Endothelial cell of umbilical vein (primary cell): Measurements from ENCODE around the gene CCDC85B. TPM values are rescaled to one million over a fixed set of nuclear protein-coding genes. Genes with fewer than 3 reads are reported as not detected.

Experiments used
- BruUV-seq: library from RNA; stranded (reverse); fragments of 400-500 nt; replicated peaks from 2 replicates; lab custom pipeline; 2021; lab: Mats Ljungman, UMichigan
- CTCF ChIA-PET: fragments of 300-600, 350-600 bp; sonication (Branson Sonifier 250); formaldehyde crosslinking; loops from one replicate; lab custom pipeline; 2021; ENCODE audit warnings: antibody characterized with exemption, inconsistent platforms; lab: Charles Lee
- POLR2A ChIA-PET: fragments of 300-600, 350-600 bp; sonication (Branson Sonifier 250); formaldehyde crosslinking; loops from one replicate; lab custom pipeline; 2021; ENCODE audit warnings: antibody characterized with exemption, inconsistent platforms; lab: Charles Lee
- DNase-seq: peaks from one replicate; pipeline ENCODE4 v3.0.0-alpha.2; 2011; ENCODE audit warnings: low read depth, low spot score
- FAIRE-seq: peaks from 2 replicates; lab custom pipeline; 2011; peaks lifted over from hg19 to GRCh38; lab: Jason Lieb, UNC
- H2AFZ ChIP-seq: 2 replicates; pipeline ENCODE4 v1.6.0; 2012; ENCODE audit warnings: low read depth, low read length, control low read depth, inconsistent platforms
- H3K27ac ChIP-seq: 2 replicates; pipeline ENCODE4 v1.5.1; 2011; ENCODE audit warnings: low read depth, mild to moderate bottlenecking, control low read depth, low read length, moderate library complexity; ENCODE audit not compliant: insufficient read depth
- H3K27me3 ChIP-seq, 2 experiments: 2 replicates each; pipeline versions ENCODE4 v1.6.0 to v1.6.1; 2011; ENCODE audit warnings: low read length in 2 of 2, mixed read lengths in 1 of 2; ENCODE audit not compliant: control insufficient read depth in 2 of 2, insufficient read depth in 2 of 2
- H3K36me3 ChIP-seq, 2 experiments: 2 replicates in 1 of 2; 3 replicates in 1 of 2; pipeline ENCODE4 v1.5.1; 2011; ENCODE audit warnings: low read length in 2 of 2, mild to moderate bottlenecking in 1 of 2, moderate library complexity in 1 of 2; ENCODE audit not compliant: control insufficient read depth in 2 of 2, insufficient read depth in 2 of 2; ENCODE audit errors: extremely low read depth in 1 of 2
- H3K4me1 ChIP-seq: 3 replicates; pipeline ENCODE4 v1.5.1; 2011; ENCODE audit warnings: mild to moderate bottlenecking, low read length; ENCODE audit not compliant: control insufficient read depth, insufficient read depth; ENCODE audit errors: extremely low read depth
- H3K4me2 ChIP-seq: 2 replicates; pipeline ENCODE4 v1.6.1; 2011; ENCODE audit warnings: low read length, control low read depth, mixed read lengths; ENCODE audit not compliant: insufficient read depth
- H3K4me3 ChIP-seq, 3 experiments: fragments of 200-600 bp in 1 of 3; sonication (generic), shearing (Covaris generic) in 1 of 3; replicated peaks in 1 of 3; 2 replicates each; pipeline ENCODE4 v1.5.1; 2011 to 2016; ENCODE audit warnings: control low read depth in 3 of 3, low read length in 3 of 3, mild to moderate bottlenecking in 2 of 3, inconsistent platforms in 1 of 3, low read depth in 1 of 3, moderate library complexity in 1 of 3; ENCODE audit not compliant: insufficient read depth in 1 of 3
- H3K79me2 ChIP-seq: 2 replicates; pipeline ENCODE4 v1.6.0; 2012; ENCODE audit warnings: low read length, inconsistent platforms; ENCODE audit not compliant: control insufficient read depth, insufficient read depth
- H3K9ac ChIP-seq: replicated peaks from 2 replicates; pipeline ENCODE3; 2011; ENCODE audit warnings: low read length, control low read depth; ENCODE audit not compliant: insufficient read depth; ENCODE audit errors: extremely low read depth
- H3K9me1 ChIP-seq: replicated peaks from 3 replicates; pipeline ENCODE4 v1.6.0; 2011; ENCODE audit warnings: mild to moderate bottlenecking, low read length; ENCODE audit not compliant: control insufficient read depth, insufficient read depth; ENCODE audit errors: extremely low read depth
- H3K9me3 ChIP-seq: replicated peaks from 2 replicates; pipeline ENCODE4 v1.5.1; 2012; ENCODE audit warnings: low read length, inconsistent platforms; ENCODE audit not compliant: control insufficient read depth, insufficient read depth
- H4K20me1 ChIP-seq: replicated peaks from 2 replicates; pipeline ENCODE3; 2011; ENCODE audit warnings: mild to moderate bottlenecking, low read length; ENCODE audit not compliant: control insufficient read depth, insufficient read depth; ENCODE audit errors: extremely low read depth
- CTCF ChIP-seq, 2 donors: IDR thresholded peaks; 1 replicate in 1 of 2; 2 replicates in 1 of 2; pipeline ENCODE4 v1.5.1; 2011; ENCODE audit warnings: low read length in 2 of 2, mild to moderate bottlenecking in 2 of 2, moderate library complexity in 2 of 2, control low read depth in 1 of 2, inconsistent platforms in 1 of 2, low read depth in 1 of 2; ENCODE audit not compliant: insufficient read depth in 1 of 2; ENCODE audit errors: extremely low read depth in 1 of 2
- EZH2 ChIP-seq: IDR thresholded peaks from 2 replicates; pipeline ENCODE4 v1.6.1; 2012; ENCODE audit warnings: borderline replicate concordance, low read depth, mild to moderate bottlenecking, moderate library complexity, low read length, inconsistent platforms; ENCODE audit not compliant: severe bottlenecking
- FOS ChIP-seq: IDR thresholded peaks from 2 replicates; pipeline ENCODE4 v1.6.1; 2011; ENCODE audit warnings: mild to moderate bottlenecking, low read length, moderate library complexity, borderline replicate concordance; ENCODE audit not compliant: insufficient read depth
- GATA2 ChIP-seq: IDR thresholded peaks from 2 replicates; pipeline ENCODE4 v1.7.0; 2011; ENCODE audit warnings: low read depth, mild to moderate bottlenecking, moderate library complexity, mixed read lengths, low read length; ENCODE audit not compliant: insufficient read length, insufficient read depth
- JUN ChIP-seq: IDR thresholded peaks from 2 replicates; pipeline ENCODE4 v1.6.1; 2011; ENCODE audit warnings: borderline replicate concordance, low read depth; ENCODE audit not compliant: insufficient read length, insufficient read depth
- MAX ChIP-seq: IDR thresholded peaks from 2 replicates; pipeline ENCODE4 v1.6.1; 2011; ENCODE audit not compliant: insufficient read depth, insufficient read length
- MYC ChIP-seq: IDR thresholded peaks from one replicate; pipeline ENCODE4 v1.6.1; 2011; ENCODE audit warnings: mild to moderate bottlenecking, low read depth, low read length
- POLR2A ChIP-seq: IDR thresholded peaks from 2 replicates; pipeline ENCODE4 v1.6.1; 2012; ENCODE audit warnings: low read depth, mild to moderate bottlenecking, control low read depth, low read length
- POLR2AphosphoS5 ChIP-seq: IDR thresholded peaks from 2 replicates; pipeline ENCODE4 v1.6.1; 2012; ENCODE audit warnings: low read depth, mild to moderate bottlenecking, control low read depth, low read length, moderate library complexity; ENCODE audit not compliant: insufficient read depth
- dilution Hi-C: fragments of 300-500 bp; cut with MboI; formaldehyde crosslinking; loops from one replicate; pipeline ENCODE4 v1.15.0; 2019; ENCODE audit warnings: low sequenced_read_pairs; ENCODE audit not compliant: extremely low pct_ligation_motif_present
- intact Hi-C: fragments of 100-400 bp; cut with micrococcal nuclease; formaldehyde crosslinking; loops from one replicate; pipeline ENCODE4 v1.10.0; 2022
- polyA plus RNA-seq, 4 experiments: library from polyadenylated mRNA; depleted of rRNA in 3 of 4; stranded (reverse) in 3 of 4; unstranded in 1 of 4; fragments of >200 nt; gene quantifications; 2 replicates each; pipeline versions ENCODE4 v1.2.1 to v1.2.3, GENCODE V29; 2011 to 2012; ENCODE audit warnings: missing spikeins in 1 of 4
- total RNA-seq: library from RNA; stranded (reverse); gene quantifications from 2 replicates; pipeline ENCODE4 v1.2.3, GENCODE V29; 2021

CCDC85B gene
- total and polyA plus RNA-seq, 2 donors (not counting 3 experiments of a cell fraction or from before 2014, with no cell fraction given): 105 to 107 TPM

- POLR2A ChIA-PET: interaction anchor here (1.0 to 1.6 kb wide), 5 partner anchors 10 to 23 kb away, joined by 3 to 10 read pairs (median 6); partner anchors contain the start of gene FOSL1
- H3K27me3 ChIP-seq: no peaks in the 10 kb centered on the region
- no peak for TF ChIP-seq MAX
- no peak for TF ChIP-seq MYC
- TF ChIP-seq GATA2: no peak
- TF ChIP-seq FOS: peak; percentile 18
- TF ChIP-seq JUN: no peak
- TF ChIP-seq POLR2A: no peak
- no peak for TF ChIP-seq EZH2
- TF ChIP-seq POLR2AphosphoS5: peak; percentile 74
- TF ChIP-seq CTCF (IDR thresholded peaks at IDR 0.05; ENCODE audit: extremely low read depth in 1 of 2, insufficient read depth in 1 of 2, low read depth in 1 of 2, low read length in 2 of 2): peak in 1 of 2 donors; percentile 17
- H4K20me1 ChIP-seq: no peaks in the 10 kb centered on the region
- no peaks in the 10 kb centered on the region for H3K36me3 ChIP-seq
- TSS peak; percentile 8 for BruUV-seq
- H2AFZ ChIP-seq: peak overlapping the region; percentile 5
- no peak overlapping the region for H3K4me2 ChIP-seq
- dilution Hi-C loops: no loop called here
- H3K9ac ChIP-seq: peak overlapping the region; percentile 10
- intact Hi-C loops: no loop called here
- no peaks in the 10 kb centered on the region for H3K9me3 ChIP-seq
- DNase-seq (peak; percentile 58), FAIRE-seq (peak; percentile 88)
- peaks cover 46% of the 10 kb centered on the region for H3K4me1 ChIP-seq
- peak overlapping the region; percentile 74 for H3K27ac ChIP-seq
- CTCF ChIA-PET: interaction anchor here (0.8 to 4.0 kb wide), 7 partner anchors 10 to 28 kb away, joined by 3 to 39 read pairs (median 4); partner anchors contain the start of genes CCDC85B and FIBP
- H3K4me3 ChIP-seq: no peak overlapping the region
- peaks cover 6% of the 10 kb centered on the region for H3K79me2 ChIP-seq
- no peaks in the 10 kb centered on the region for H3K9me1 ChIP-seq
Measured at GRCh38 chr11:65911682-65912568, 21.5 kb downstream of the CCDC85B start.
